A549 (cell line): Measurements from ENCODE around the gene TRIM37. TPM values are rescaled to one million over a fixed set of nuclear protein-coding genes. Genes with fewer than 3 reads are reported as not detected.

Experiments used
- ATAC-seq, 2 experiments: fragments of 200-7000 bp in 1 of 2; fragments of >200 bp in 1 of 2; cut with Nextera tagmentation in 1 of 2; cut with Tn5 transposase in 1 of 2; 3 replicates each; pipeline versions ENCODE4 v1.8.0 to v1.9.1; 2018 to 2020; ENCODE audit warnings: mild to moderate bottlenecking in 1 of 2, moderate library complexity in 1 of 2
- CTCF ChIA-PET: fragments of 300-600 bp; sonication (Branson Sonifier 250); formaldehyde crosslinking; extraction: SDS; loops from one replicate; lab custom pipeline; 2021; ENCODE audit warnings: antibody characterized with exemption, inconsistent platforms; lab: Yijun Ruan, JAX
- POLR2A ChIA-PET: fragments of 350-600 bp; formaldehyde crosslinking; extraction: SDS; loops from one replicate; lab custom pipeline; 2021; ENCODE audit warnings: antibody characterized with exemption, inconsistent platforms; lab: Yijun Ruan, JAX
- DNase-seq, 2 experiments: peaks; one replicate each; pipeline versions ENCODE4 v3.0.0 to v3.0.0-alpha.2; 2011 to 2016; ENCODE audit warnings: low read depth in 1 of 2, low spot score in 1 of 2
- FAIRE-seq: peaks from 2 replicates; lab custom pipeline; 2011; peaks lifted over from hg19 to GRCh38; lab: Jason Lieb, UNC
- H3K27ac ChIP-seq, 2 experiments: fragments of >200 bp; sonication (Bioruptor Twin); formaldehyde crosslinking; 3 replicates each; pipeline ENCODE4 v1.5.1; 2016 to 2017
- H3K4me1 ChIP-seq: fragments of >200 bp; sonication (Bioruptor Twin); formaldehyde crosslinking; 3 replicates; pipeline ENCODE4 v1.6.1; 2016
- H3K4me2 ChIP-seq: fragments of >200 bp; sonication (Bioruptor Twin); formaldehyde crosslinking; 3 replicates; pipeline ENCODE4 v1.6.1; 2016
- H3K4me3 ChIP-seq: fragments of >200 bp; sonication (Bioruptor Twin); formaldehyde crosslinking; 3 replicates; pipeline ENCODE4 v1.5.1; 2016
- H3K9me3 ChIP-seq: fragments of >200 bp; sonication (Bioruptor Twin); formaldehyde crosslinking; 3 replicates; pipeline ENCODE4 v1.6.1; 2016
- BHLHE40 ChIP-seq: IDR thresholded peaks from 2 replicates; pipeline ENCODE4 v1.6.1; 2012; ENCODE audit warnings: low read depth, low read length, inconsistent platforms
- CEBPB ChIP-seq, 2 experiments: fragments of >200 bp in 1 of 2; sonication (Bioruptor Twin) in 1 of 2; formaldehyde crosslinking in 1 of 2; IDR thresholded peaks; 2 replicates each; pipeline ENCODE4 v1.6.1; 2012 to 2016
- CHD2 ChIP-seq: fragments of 150-350 bp; IDR thresholded peaks from 2 replicates; pipeline ENCODE4 v1.6.1; 2014; ENCODE audit warnings: low read length; ENCODE audit not compliant: partially characterized antibody
- E2F6 ChIP-seq: IDR thresholded peaks from 2 replicates; pipeline ENCODE4 v1.6.1; 2012; ENCODE audit warnings: low read depth, borderline replicate concordance
- EHMT2 ChIP-seq: fragments of 200-600 bp; sonication (generic); IDR thresholded peaks from 2 replicates; pipeline ENCODE4 v1.6.1; 2016; ENCODE audit warnings: antibody characterized with exemption, low read depth, mild to moderate bottlenecking, moderate library complexity
- ESRRA ChIP-seq: fragments of 150-350 bp; IDR thresholded peaks from 2 replicates; pipeline ENCODE4 v1.6.1; 2014; ENCODE audit warnings: mild to moderate bottlenecking, low read length, borderline replicate concordance
- FOSB ChIP-seq: fragments of 250-450 bp; sonication (Bioruptor Pico); IDR thresholded peaks from 2 replicates; pipeline ENCODE4 v1.5.0; 2020; ENCODE audit warnings: mild to moderate bottlenecking, moderate library complexity
- HDAC2 ChIP-seq: fragments of 200-600 bp; sonication (generic); IDR thresholded peaks from 2 replicates; pipeline ENCODE4 v1.6.1; 2016
- HMGXB4 ChIP-seq: fragments of 250-450 bp; sonication (Bioruptor Pico); IDR thresholded peaks from 2 replicates; pipeline ENCODE4 v1.5.0; 2021; ENCODE audit warnings: mild to moderate bottlenecking, moderate library complexity, borderline replicate concordance
- HOXB13 ChIP-seq: fragments of 250-450 bp; sonication (Bioruptor Pico); IDR thresholded peaks from 2 replicates; pipeline ENCODE4 v1.5.0; 2020; ENCODE audit warnings: low read depth, mild to moderate bottlenecking, moderate library complexity
- JUN ChIP-seq, 2 experiments: fragments of >200 bp; sonication (Bioruptor Twin); formaldehyde crosslinking; IDR thresholded peaks; 2 replicates in 1 of 2; 3 replicates in 1 of 2; pipeline ENCODE4 v1.6.1; 2016 to 2017
- JUNB ChIP-seq: fragments of >200 bp; sonication (Bioruptor Twin); formaldehyde crosslinking; IDR thresholded peaks from 2 replicates; pipeline ENCODE4 v1.6.1; 2016
- NFE2L2 ChIP-seq: fragments of 150-350 bp; conservative IDR thresholded peaks from 2 replicates; pipeline ENCODE4 v1.6.1; 2014; ENCODE audit warnings: low read length
- NPAS2 ChIP-seq: fragments of 250-450 bp; sonication (Bioruptor Pico); IDR thresholded peaks from 2 replicates; pipeline ENCODE4 v1.8.0; 2022; ENCODE audit warnings: mild to moderate bottlenecking, moderate library complexity, borderline replicate concordance
- NR3C1 ChIP-seq: fragments of >200 bp; sonication (Bioruptor Twin); formaldehyde crosslinking; IDR thresholded peaks from 3 replicates; pipeline ENCODE4 v1.6.1; 2017
- PHF8 ChIP-seq: fragments of 200-600 bp; sonication (generic); IDR thresholded peaks from 2 replicates; pipeline ENCODE4 v1.6.1; 2016; ENCODE audit warnings: low read depth, mild to moderate bottlenecking, antibody characterized with exemption, moderate library complexity, borderline replicate concordance
- RAD21 ChIP-seq, 2 experiments: fragments of >200 bp in 1 of 2; sonication (Bioruptor Twin) in 1 of 2; formaldehyde crosslinking in 1 of 2; IDR thresholded peaks in 1 of 2; conservative IDR thresholded peaks in 1 of 2; 2 replicates in 1 of 2; 3 replicates in 1 of 2; pipeline ENCODE4 v1.6.1; 2012 to 2018; ENCODE audit warnings: inconsistent platforms in 1 of 2
- RARB ChIP-seq: fragments of 250-450 bp; sonication (Bioruptor Pico); IDR thresholded peaks from 2 replicates; pipeline ENCODE4 v1.8.0; 2021; ENCODE audit warnings: mild to moderate bottlenecking, moderate library complexity
- RNF2 ChIP-seq: fragments of 200-600 bp; sonication (generic); IDR thresholded peaks from 2 replicates; pipeline ENCODE4 v1.6.1; 2016; ENCODE audit warnings: low read depth, mild to moderate bottlenecking, antibody characterized with exemption, moderate library complexity, borderline replicate concordance
- SMC3 ChIP-seq: fragments of >200 bp; sonication (Bioruptor Twin); formaldehyde crosslinking; IDR thresholded peaks from 3 replicates; pipeline ENCODE4 v1.6.1; 2018; ENCODE audit warnings: inconsistent platforms
- TP53 ChIP-seq: fragments of 250-450 bp; sonication (Bioruptor Pico); IDR thresholded peaks from 2 replicates; pipeline ENCODE4 v1.5.0; 2021; ENCODE audit warnings: mild to moderate bottlenecking, moderate library complexity
- ZC3H11A ChIP-seq: fragments of 450-650 bp; IDR thresholded peaks from 2 replicates; pipeline ENCODE4 v1.6.1; 2014; ENCODE audit warnings: antibody characterized with exemption, mild to moderate bottlenecking
- ZNF302 ChIP-seq: fragments of 250-450 bp; sonication (Bioruptor Pico); IDR thresholded peaks from 2 replicates; pipeline ENCODE4 v1.9.0; 2021; ENCODE audit warnings: inconsistent platforms, mild to moderate bottlenecking, moderate library complexity
- ZSCAN20 ChIP-seq: fragments of 250-450 bp; sonication (Bioruptor Pico); IDR thresholded peaks from 2 replicates; pipeline ENCODE4 v1.8.0; 2022; ENCODE audit warnings: mild to moderate bottlenecking, moderate library complexity
- WGBS: methylation state at CpG from one replicate; pipeline ENCODE4 v1.1.6; 2017; ENCODE audit errors: missing lambda C conversion rate; 5-methylcytosine and 5-hydroxymethylcytosine counted together
- polyA plus RNA-seq, 4 experiments: library from polyadenylated mRNA; depleted of rRNA in 3 of 4; stranded (reverse); fragments of >200 nt; fragmentation: RNase III in 1 of 4; extraction: RNeasy Plus Mini Kit Qiagen cat#74134 plus additional on column Dnase treatment in 1 of 4; gene quantifications; 2 replicates in 3 of 4; 3 replicates in 1 of 4; pipeline ENCODE4 v1.2.3, GENCODE V29; 2011 to 2017
- TF ChIP-seq, protein P1 (sequence below): IDR thresholded peaks from 2 replicates; pipeline ENCODE4 v1.6.1; 2012
- TF ChIP-seq, protein P2 (sequence below): fragments of >200 bp; sonication (Bioruptor Twin); formaldehyde crosslinking; IDR thresholded peaks from 3 replicates; pipeline ENCODE4 v1.5.1; 2016

TRIM37 gene
- polyA plus RNA-seq, 2 of the 4 experiments (the other 2 are of a cell fraction) = 29.4 to 56.3 TPM

- no peak for FAIRE-seq
- Histone ChIP-seq H3K4me2 (no peak overlapping the region), H3K9me3 (peaks cover 8% of the 10 kb centered on the region; the same call in 2 of the 3 replicates), H3K27ac (no peak overlapping the region), H3K4me3 (no peak overlapping the region), H3K4me1 (peaks cover 29% of the 10 kb centered on the region)
- TF ChIP-seq, protein P1, sequence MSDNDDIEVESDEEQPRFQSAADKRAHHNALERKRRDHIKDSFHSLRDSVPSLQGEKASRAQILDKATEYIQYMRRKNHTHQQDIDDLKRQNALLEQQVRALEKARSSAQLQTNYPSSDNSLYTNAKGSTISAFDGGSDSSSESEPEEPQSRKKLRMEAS = no peak
- no peak for TF ChIP-seq NR3C1
- no peak for TF ChIP-seq ESRRA
- no peak for TF ChIP-seq RNF2
- no peak for TF ChIP-seq NPAS2
- TF ChIP-seq BHLHE40 = no peak
- TF ChIP-seq JUNB = no peak
- TF ChIP-seq HOXB13 (CRISPR knock-in tag) = no peak
- 0 out of 2 replicates have a peak, but pooled peaks have one; percentile 58 for TF ChIP-seq HDAC2
- ChIA-PET CTCF (no interaction called here), POLR2A (no interaction called here)
- no peak for ATAC-seq
- no peak for DNase-seq
Observed at GRCh38 chr17:59097876-59098275, 8.8 kb downstream of the TRIM37 start.

DNA sequence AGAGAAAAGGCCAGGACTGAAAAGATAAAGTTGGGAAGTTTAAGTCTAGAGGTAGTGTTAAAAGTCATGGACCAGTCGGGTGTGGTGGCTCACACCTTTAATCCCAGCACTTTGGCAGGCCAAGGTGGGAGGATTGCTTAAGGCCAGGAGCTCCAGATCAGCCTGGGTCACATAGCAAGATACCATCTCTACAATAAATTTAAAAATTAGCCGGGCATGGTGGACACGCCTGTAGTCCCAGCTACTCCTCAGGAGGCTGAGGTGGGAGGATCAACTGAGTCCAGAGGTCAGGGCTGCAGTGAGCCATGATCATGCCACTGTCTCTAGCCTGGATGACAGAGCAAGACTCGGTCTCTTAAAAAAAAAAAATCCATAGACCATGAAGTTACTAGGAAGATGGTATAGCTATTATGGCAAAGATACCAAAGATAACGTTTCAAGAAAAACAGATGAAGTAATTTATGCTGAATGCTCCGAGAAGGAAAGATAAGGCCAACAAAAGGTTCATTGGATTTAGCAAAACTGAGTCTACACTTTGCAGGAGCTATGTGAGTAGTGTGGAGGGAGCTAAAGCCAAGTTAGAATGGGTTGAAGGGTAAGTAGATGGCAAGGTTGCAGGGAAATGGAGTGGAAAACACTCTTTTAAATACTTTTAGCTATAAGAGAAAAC lies 11.7 kb downstream of the TRIM37 start:
- H3K9me3 ChIP-seq = peaks cover 8% of the 10 kb centered on the region; the same call in 2 of the 3 replicates
- DNase-seq (peak in 1 of 2 experiments; percentile 33), FAIRE-seq (no peak)
- CTCF ChIA-PET = interaction anchor here (0.6 to 2.3 kb wide), 11 partner anchors 9 to 380 kb away, joined by 3 to 8 read pairs (median 3); no protein-coding TSS in a partner anchor
- H3K4me1 ChIP-seq = peaks cover 31% of the 10 kb centered on the region
- no peak for TF ChIP-seq HDAC2
- TF ChIP-seq RARB (CRISPR knock-in tag) = no peak
- TF ChIP-seq SMC3 = no peak
- TF ChIP-seq RAD21 (conservative IDR thresholded peaks at IDR 0.05 in 1 of 2, IDR thresholded peaks at IDR 0.05 in 1 of 2) = no peak
- TF ChIP-seq FOSB (CRISPR knock-in tag) = no peak
- TF ChIP-seq EHMT2 = no peak
- no peak for TF ChIP-seq E2F6
- no peak for TF ChIP-seq JUN (IDR thresholded peaks at IDR 0.05)
- TF ChIP-seq BHLHE40 = no peak
- TF ChIP-seq, all 56 proteins: peak for 0
- Histone ChIP-seq H3K4me3 (no peak overlapping the region), H3K27ac (peak overlapping the region in 1 of 2 experiments; percentile 1; a peak in 1 of 6 replicates), H3K4me2 (peak overlapping the region; percentile 70; the same call in 2 of the 3 replicates)
- WGBS = 69% methylated on average over 6 of the region's 6 CpGs
- POLR2A ChIA-PET = interaction anchor here (1.1 to 3.3 kb wide), 3 partner anchors 11 to 463 kb away, joined by 3 to 20 read pairs (median 13); partner anchors contain the start of genes PRR11, SKA2 and TRIM37
- peak in 1 of 2 experiments; percentile 21; a peak in 2 of 6 replicates for ATAC-seq

DNA sequence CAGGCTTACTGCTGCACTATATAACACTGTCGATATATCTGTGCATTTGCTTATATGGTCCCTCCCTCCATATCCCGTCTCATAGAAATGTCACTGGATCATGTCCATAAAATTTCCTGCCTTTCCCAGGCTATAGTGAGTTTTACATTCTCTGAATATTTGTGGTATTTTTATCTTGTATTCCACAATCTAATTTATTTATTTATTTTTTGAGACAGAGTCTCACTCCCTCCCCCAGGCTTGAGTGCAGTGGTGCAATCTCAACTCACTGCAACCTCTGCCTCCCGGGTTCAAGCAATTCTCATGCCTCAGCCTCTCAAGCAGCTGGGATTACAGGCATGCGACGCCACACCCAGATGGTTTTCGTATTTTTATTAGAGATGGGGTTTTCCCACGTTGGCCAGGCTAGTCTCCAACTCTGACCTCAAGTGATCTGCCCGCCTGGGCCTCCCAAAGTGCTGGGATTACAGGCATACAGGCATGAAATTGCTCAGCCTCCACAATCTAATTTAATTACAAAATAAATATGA lies 12.9 kb downstream of the TRIM37 start:
- Histone ChIP-seq H3K9me3 (peaks cover 8% of the 10 kb centered on the region; the same call in 2 of the 3 replicates), H3K4me1 (peaks cover 31% of the 10 kb centered on the region), H3K4me2 (peak overlapping the region; percentile 70), H3K4me3 (peak overlapping the region; percentile 9; the same call in 1 of the 3 replicates), H3K27ac (peak overlapping the region; percentile 30 to 75; a peak in 5 of 6 replicates)
- DNase-seq (peak; percentile 34 to 90), ATAC-seq (peak; percentile 87 to 91), FAIRE-seq (no peak)
- CTCF ChIA-PET = interaction anchor here (0.8 to 2.3 kb wide), 3 partner anchors 10 to 32 kb away, joined by 3 to 8 read pairs (median 5); no protein-coding TSS in a partner anchor
- POLR2A ChIA-PET = interaction anchor here (0.6 to 3.3 kb wide), 4 partner anchors 13 to 462 kb away, joined by 3 to 20 read pairs (median 8); partner anchors contain the start of genes PRR11, SKA2 and TRIM37
- WGBS = 3% methylated on average over 8 of the region's 8 CpGs
- TF ChIP-seq ZNF302 (CRISPR knock-in tag) = no peak
- TF ChIP-seq HMGXB4 (CRISPR knock-in tag) = no peak
- 0 out of 3 replicates have a peak, but pooled peaks have one; percentile 10 for TF ChIP-seq SMC3
- no peak for TF ChIP-seq CHD2
- no peak for TF ChIP-seq TP53 (CRISPR knock-in tag)
- TF ChIP-seq, protein P1 = peak; percentile 58
- no peak for TF ChIP-seq ZC3H11A
- TF ChIP-seq CEBPB (IDR thresholded peaks at IDR 0.05) = peak; percentile 77 to 92; a peak in 3 of 4 replicates
- TF ChIP-seq HDAC2 = no peak
- TF ChIP-seq NFE2L2 = no peak
- TF ChIP-seq ZSCAN20 = no peak
- no peak for TF ChIP-seq PHF8
- TF ChIP-seq, protein P2, sequence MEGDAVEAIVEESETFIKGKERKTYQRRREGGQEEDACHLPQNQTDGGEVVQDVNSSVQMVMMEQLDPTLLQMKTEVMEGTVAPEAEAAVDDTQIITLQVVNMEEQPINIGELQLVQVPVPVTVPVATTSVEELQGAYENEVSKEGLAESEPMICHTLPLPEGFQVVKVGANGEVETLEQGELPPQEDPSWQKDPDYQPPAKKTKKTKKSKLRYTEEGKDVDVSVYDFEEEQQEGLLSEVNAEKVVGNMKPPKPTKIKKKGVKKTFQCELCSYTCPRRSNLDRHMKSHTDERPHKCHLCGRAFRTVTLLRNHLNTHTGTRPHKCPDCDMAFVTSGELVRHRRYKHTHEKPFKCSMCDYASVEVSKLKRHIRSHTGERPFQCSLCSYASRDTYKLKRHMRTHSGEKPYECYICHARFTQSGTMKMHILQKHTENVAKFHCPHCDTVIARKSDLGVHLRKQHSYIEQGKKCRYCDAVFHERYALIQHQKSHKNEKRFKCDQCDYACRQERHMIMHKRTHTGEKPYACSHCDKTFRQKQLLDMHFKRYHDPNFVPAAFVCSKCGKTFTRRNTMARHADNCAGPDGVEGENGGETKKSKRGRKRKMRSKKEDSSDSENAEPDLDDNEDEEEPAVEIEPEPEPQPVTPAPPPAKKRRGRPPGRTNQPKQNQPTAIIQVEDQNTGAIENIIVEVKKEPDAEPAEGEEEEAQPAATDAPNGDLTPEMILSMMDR = no peak
